A549 (cell line): ENCODE measurements around the gene PAQR7.

Experiments used
- CTCF ChIP-seq: fragments of >200 bp; sonication (Bioruptor Twin); formaldehyde crosslinking; IDR thresholded peaks from 3 replicates; pipeline ENCODE4 v1.5.1; 2016
- POLR2AphosphoS2 ChIP-seq: conservative IDR thresholded peaks from 2 replicates; pipeline ENCODE4 v1.6.1; 2012; ENCODE audit warnings: low read length, improper control_type of control experiment, inconsistent platforms
- REST ChIP-seq: fragments of 200-600 bp; sonication (generic); IDR thresholded peaks from 2 replicates; pipeline ENCODE4 v1.6.1; 2016; ENCODE audit warnings: antibody characterized with exemption, mild to moderate bottlenecking, moderate library complexity
- ZSCAN20 ChIP-seq: fragments of 250-450 bp; sonication (Bioruptor Pico); IDR thresholded peaks from 2 replicates; pipeline ENCODE4 v1.8.0; 2022; ENCODE audit warnings: mild to moderate bottlenecking, moderate library complexity

GRCh38 chr1:25898223-25899015 lies 22.9 kb upstream of the PAQR7 start:
- TF ChIP-seq CTCF (no peak), ZSCAN20 (no peak), REST (no peak), POLR2AphosphoS2 (no peak)
